Dendritic cell treated with granulocyte-macrophage colony-stimulating factor and Interleukin-4, amounts not matched to agents 40 ng/mL and 50 ng/mL, for 4 days (primary cell): ENCODE measurements around the gene LRRC57.

Experiments
- H3K27ac Mint-ChIP-seq: one replicate; pipeline ENCODE4 v1.8.0; 2022; ENCODE audit warnings: mild to moderate bottlenecking, mixed read lengths
- H3K27me3 Mint-ChIP-seq: one replicate; pipeline ENCODE4 v1.8.0; 2022; ENCODE audit warnings: mild to moderate bottlenecking, mixed read lengths
- H3K36me3 Mint-ChIP-seq: one replicate; pipeline ENCODE4 v1.8.0; 2022; ENCODE audit warnings: low read depth, mixed read lengths
- H3K4me1 Mint-ChIP-seq: one replicate; pipeline ENCODE4 v1.8.0; 2022; ENCODE audit warnings: low read depth, mixed read lengths
- H3K4me3 Mint-ChIP-seq: one replicate; pipeline ENCODE4 v1.8.0; 2022; ENCODE audit warnings: mild to moderate bottlenecking, moderate library complexity, mixed read lengths
- H3K9me3 Mint-ChIP-seq: one replicate; pipeline ENCODE4 v1.8.0; 2022; ENCODE audit warnings: mixed read lengths
- intact Hi-C: fragments of 100-400 bp; cut with micrococcal nuclease; formaldehyde crosslinking; loops from one replicate; pipeline ENCODE4 v1.15.0; 2022

The LRRC57 gene

DNA sequence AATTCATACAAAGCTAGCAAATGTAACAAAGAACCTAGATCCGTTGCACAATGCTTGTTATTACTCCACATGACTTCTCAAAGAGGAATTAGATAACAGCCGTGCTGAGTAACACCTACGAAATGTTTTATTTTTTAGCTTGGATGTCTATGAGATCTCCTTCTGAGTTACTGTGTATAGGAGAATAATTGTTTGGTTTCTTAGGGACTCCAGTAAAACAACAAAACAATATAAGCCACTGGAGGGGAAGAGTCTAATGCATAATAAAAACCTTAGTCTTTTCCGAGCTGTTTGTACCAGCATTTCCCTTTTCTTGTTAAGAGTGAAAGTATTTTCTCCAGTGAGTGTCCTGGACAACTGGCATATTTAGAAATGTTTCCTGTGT, 37.6 kb downstream of the LRRC57 start:
- H3K4me3 Mint-ChIP-seq: peak overlapping the region; percentile 61
- H3K4me1 Mint-ChIP-seq: peaks cover 35% of the 10 kb centered on the region
- H3K9me3 Mint-ChIP-seq: no peaks in the 10 kb centered on the region
- no peaks in the 10 kb centered on the region for H3K27me3 Mint-ChIP-seq
- H3K36me3 Mint-ChIP-seq: peaks cover 68% of the 10 kb centered on the region
- peak overlapping the region; percentile 53 for H3K27ac Mint-ChIP-seq
- intact Hi-C loops: no loop called here

- intact Hi-C loops: no loop called here
- Mint-ChIP-seq H3K27ac (peak overlapping the region; percentile 53), H3K27me3 (no peaks in the 10 kb centered on the region), H3K36me3 (peaks cover 68% of the 10 kb centered on the region), H3K4me3 (peak overlapping the region; percentile 61), H3K4me1 (peaks cover 37% of the 10 kb centered on the region), H3K9me3 (no peaks in the 10 kb centered on the region)
Measured at GRCh38 chr15:42510258-42511006, 38.2 kb downstream of the LRRC57 start.

- Mint-ChIP-seq H3K9me3 (no peaks in the 10 kb centered on the region), H3K36me3 (peaks cover 51% of the 10 kb centered on the region), H3K27me3 (no peaks in the 10 kb centered on the region), H3K27ac (peak overlapping the region; percentile 23), H3K4me3 (no peak overlapping the region), H3K4me1 (peaks cover 51% of the 10 kb centered on the region)
- intact Hi-C loops: no loop called here
Measured at GRCh38 chr15:42508263-42508690, 40.3 kb downstream of the LRRC57 start.

DNA sequence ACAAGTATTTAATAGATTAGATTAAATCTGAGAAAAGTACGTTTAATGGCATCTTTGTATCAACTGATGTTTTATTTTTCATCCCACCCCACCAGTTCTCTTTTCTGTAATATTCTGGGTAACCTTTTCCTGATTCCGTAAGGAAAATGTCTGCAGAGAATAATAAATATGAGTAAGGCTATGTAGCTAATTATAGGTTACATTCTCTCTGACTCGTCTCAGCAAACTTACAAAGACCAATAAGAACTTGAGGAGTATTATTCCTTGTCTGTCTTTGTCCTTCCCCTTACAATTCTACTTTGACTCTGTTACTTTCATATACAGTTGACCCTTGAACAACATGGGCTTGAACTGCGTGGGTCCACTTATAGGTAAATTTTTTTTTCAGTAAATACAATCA, 41.1 kb downstream of the LRRC57 start:
- H3K4me1 Mint-ChIP-seq: peaks cover 59% of the 10 kb centered on the region
- H3K27me3 Mint-ChIP-seq: no peaks in the 10 kb centered on the region
- H3K27ac Mint-ChIP-seq: peak overlapping the region; percentile 23
- no peak overlapping the region for H3K4me3 Mint-ChIP-seq
- peaks cover 44% of the 10 kb centered on the region for H3K36me3 Mint-ChIP-seq
- no peaks in the 10 kb centered on the region for H3K9me3 Mint-ChIP-seq
- intact Hi-C loops: no loop called here

DNA sequence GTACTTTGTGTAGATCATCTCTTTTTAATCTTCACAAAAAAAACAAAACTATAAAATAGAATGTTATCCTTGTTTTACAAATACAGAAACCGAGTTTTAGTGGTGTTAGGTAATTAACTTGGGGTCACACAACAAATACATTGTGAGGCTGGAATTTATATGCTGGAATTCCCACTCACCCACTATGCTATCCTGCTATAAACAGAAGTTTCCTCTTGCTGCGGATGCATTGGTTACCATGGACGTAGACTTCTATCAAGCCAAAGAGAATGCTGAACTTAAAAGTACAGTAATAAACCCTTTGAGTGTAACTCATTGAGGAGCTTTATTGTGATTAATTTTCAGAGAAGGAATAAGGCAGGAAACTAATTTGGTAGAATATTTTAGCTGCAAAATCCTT, 44.0 kb downstream of the LRRC57 start:
- Mint-ChIP-seq H3K9me3 (no peaks in the 10 kb centered on the region), H3K36me3 (peaks cover 45% of the 10 kb centered on the region), H3K27me3 (no peaks in the 10 kb centered on the region), H3K27ac (no peak overlapping the region), H3K4me3 (no peak overlapping the region), H3K4me1 (peaks cover 57% of the 10 kb centered on the region)
- intact Hi-C loops: no loop called here

DNA sequence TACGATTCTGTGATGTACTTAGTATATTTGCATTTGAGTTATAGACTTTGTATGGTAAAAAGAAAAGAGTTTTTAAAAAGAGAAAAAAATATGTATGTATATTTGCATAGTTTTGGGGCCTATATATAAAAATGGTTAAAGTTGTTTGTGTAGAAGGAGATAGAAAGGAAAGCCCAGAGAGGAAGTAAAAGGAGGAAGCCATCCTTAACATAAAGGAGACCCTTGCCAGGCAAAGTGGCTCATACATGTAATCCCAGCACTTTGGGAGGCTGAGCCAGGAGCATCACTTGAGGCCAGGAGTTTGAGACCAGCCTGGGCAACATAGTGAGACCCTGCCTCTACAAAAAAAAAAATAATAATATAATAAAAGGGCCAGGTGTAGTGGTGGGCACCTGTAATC, 44.8 kb downstream of the LRRC57 start:
- H3K4me3 Mint-ChIP-seq: no peak overlapping the region
- intact Hi-C loops: no loop called here
- no peaks in the 10 kb centered on the region for H3K9me3 Mint-ChIP-seq
- no peaks in the 10 kb centered on the region for H3K27me3 Mint-ChIP-seq
- H3K27ac Mint-ChIP-seq: peak overlapping the region; percentile 69
- H3K4me1 Mint-ChIP-seq: peaks cover 57% of the 10 kb centered on the region
- H3K36me3 Mint-ChIP-seq: peaks cover 50% of the 10 kb centered on the region

DNA sequence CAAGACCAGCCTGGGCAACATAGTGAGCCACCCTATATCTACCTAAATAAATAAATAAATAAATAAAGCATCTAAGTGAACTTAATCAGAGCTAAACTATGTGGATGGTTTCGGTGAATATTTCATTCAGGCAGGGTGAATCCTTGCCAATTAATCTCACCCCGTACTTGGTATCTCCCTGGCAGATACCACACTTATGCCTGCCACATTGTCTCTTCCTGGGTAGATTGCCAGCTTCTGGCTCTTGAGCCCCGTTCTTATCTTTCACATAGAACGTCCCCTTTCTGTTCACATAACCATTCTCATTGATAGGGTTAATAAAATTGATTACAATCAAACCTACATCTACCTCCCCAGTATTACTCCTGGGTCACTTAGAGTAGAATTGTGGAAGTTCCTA, 46.1 kb downstream of the LRRC57 start:
- intact Hi-C loops: no loop called here
- Mint-ChIP-seq H3K4me1 (peaks cover 59% of the 10 kb centered on the region), H3K4me3 (no peak overlapping the region)

DNA sequence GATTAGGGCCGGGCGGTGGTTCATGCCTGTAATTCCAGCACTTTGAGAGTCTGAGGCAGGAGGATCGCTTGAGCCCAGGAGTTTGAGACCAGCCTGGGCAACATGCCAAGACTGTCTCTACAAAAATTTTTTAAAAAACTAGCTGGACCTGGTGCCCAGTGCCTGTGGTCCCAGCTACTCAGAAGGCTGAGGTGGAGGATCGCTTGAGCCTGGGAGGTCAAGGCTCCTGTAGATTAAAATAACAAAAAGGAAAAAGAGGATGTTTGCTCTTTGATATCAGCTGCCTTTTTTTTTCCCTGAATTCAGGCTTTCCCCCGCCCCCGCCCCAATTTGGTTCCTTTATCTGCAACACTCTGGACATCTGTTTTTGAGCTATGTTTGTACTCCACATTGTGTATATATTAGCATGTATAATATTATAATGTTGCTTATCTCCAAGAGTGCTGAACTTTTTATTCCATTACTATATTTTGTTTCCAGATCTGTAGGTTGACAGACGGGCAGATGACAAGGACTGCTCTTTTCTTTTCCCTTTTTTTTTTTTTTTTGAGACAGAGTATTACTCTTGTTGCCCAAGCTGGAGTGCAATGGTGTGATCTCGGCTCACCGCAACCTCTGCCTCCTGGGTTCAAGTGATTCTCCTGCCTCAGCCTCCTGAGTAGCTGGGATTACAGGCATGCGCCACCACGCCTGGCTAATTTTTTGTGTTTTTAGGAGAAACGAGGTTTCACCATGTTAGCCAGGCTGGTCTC, 48.6 kb downstream of the LRRC57 start:
- Mint-ChIP-seq H3K4me3 (peak overlapping the region; percentile 64), H3K27ac (peak overlapping the region; percentile 84), H3K9me3 (no peaks in the 10 kb centered on the region), H3K4me1 (peaks cover 68% of the 10 kb centered on the region), H3K36me3 (peaks cover 50% of the 10 kb centered on the region), H3K27me3 (no peaks in the 10 kb centered on the region)
- intact Hi-C loops: no loop called here

More for the DNA sequence above, 46.1 kb downstream of the LRRC57 start:
- no peaks in the 10 kb centered on the region for H3K27me3 Mint-ChIP-seq
- no peaks in the 10 kb centered on the region for H3K9me3 Mint-ChIP-seq
- peak overlapping the region; percentile 69 for H3K27ac Mint-ChIP-seq
- H3K36me3 Mint-ChIP-seq: peaks cover 55% of the 10 kb centered on the region

DNA sequence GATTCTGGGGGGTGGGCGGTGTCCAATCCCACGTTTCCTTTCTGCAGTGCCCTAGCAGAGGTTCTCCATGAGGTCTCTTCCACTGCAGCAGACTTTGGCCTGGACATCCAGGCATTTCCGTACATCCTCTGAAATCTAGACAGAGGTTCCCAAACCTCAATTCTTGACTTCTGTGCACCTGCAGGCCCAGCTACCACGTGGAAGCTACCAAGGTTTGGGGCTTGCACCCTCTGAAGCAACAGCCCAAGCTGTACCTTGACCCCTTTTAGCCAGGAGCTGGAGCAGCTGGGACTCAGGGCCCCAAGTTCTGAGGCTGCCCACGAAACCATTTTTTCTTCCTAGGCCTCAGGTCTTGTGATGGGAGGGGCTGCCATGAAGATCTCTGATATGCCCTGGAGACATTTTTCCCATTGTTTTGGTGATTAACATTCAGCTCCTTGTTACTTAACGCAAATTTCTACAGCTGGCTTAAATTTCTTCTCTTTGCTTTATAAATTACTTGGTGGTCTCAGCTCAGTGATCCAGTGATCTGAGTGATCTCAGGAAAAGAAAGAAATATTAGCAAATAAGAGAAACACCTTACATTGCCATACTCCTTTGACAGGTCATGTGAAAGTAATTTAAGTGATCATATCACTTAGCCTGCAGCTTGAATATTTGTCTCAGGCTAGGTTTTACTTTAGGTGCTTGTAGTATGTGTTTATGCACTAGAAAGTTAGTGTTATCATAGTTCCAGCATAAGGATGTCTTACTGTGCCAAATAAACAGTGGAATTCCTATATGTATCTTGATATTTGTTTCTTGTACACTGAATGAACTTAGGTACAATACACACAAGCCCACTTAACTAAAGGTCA, 50.2 kb downstream of the LRRC57 start:
- no peaks in the 10 kb centered on the region for H3K27me3 Mint-ChIP-seq
- no peaks in the 10 kb centered on the region for H3K9me3 Mint-ChIP-seq
- H3K27ac Mint-ChIP-seq: peak overlapping the region; percentile 84
- no peak overlapping the region for H3K4me3 Mint-ChIP-seq
- H3K4me1 Mint-ChIP-seq: peaks cover 75% of the 10 kb centered on the region
- H3K36me3 Mint-ChIP-seq: peaks cover 50% of the 10 kb centered on the region
- intact Hi-C loops: no loop called here

GRCh38 chr15:42495361-42496212, 53.0 kb downstream of the LRRC57 start, which contains the start of gene SNAP23:
Gene SNAP23 (plus strand): TSS chr15:42495634. CDS start chr15:42511847, 16,213 bp downstream.
- peak within 1 kb of the TSS; percentile 87 for H3K27ac Mint-ChIP-seq
- peaks cover 72% of the 10 kb centered on the region for H3K4me1 Mint-ChIP-seq
- no peaks in the 10 kb centered on the region for H3K27me3 Mint-ChIP-seq
- H3K36me3 Mint-ChIP-seq: peaks cover 53% of the 10 kb centered on the region
- intact Hi-C loops: no loop called here
- H3K9me3 Mint-ChIP-seq: no peaks in the 10 kb centered on the region
- H3K4me3 Mint-ChIP-seq: peak within 1 kb of the TSS; percentile 92

DNA sequence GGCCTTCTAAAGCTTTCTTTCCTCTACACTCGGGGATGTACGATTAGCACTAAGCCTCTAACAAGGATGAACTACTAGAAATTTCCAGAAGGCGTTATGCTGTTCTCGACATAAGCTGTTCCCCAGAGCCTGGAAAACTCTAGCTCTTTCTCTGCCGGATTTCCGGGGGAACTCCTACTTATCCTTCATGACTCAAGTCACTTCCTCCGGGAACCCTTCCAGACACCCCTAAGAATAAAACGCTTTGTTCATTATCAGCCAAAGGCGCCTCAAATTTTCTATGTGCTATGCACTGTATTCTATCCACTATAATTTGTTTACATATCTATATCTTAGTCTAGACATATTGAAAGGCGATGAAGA, 53.6 kb downstream of the LRRC57 start:
- Mint-ChIP-seq H3K4me3 (peak overlapping the region; percentile 92), H3K4me1 (peaks cover 66% of the 10 kb centered on the region), H3K27ac (peak overlapping the region; percentile 87), H3K27me3 (no peaks in the 10 kb centered on the region), H3K36me3 (peaks cover 59% of the 10 kb centered on the region), H3K9me3 (no peaks in the 10 kb centered on the region)
- intact Hi-C loops: loop anchor here (5.0 kb wide), 1 partner anchor 52 kb away; the partner anchor contains the start of genes HAUS2 and LRRC57

DNA sequence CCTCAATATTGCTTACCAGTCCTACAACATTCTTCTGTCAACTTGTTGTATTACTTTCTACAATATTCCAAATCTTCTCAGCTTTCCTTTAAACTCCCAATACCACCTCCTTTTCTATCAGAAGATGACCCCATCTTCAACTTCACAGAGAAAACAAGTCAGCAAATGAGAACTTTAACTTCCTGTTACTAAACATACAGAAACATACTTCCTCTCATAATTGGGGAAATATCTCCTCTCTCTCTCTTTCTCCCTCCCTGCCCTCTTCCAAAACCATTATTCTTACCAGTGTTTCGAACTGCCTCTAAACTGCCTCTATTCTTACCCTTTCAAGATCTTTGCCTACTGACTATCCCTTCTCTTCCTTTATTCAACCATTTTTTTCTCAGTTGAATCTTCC, 54.9 kb downstream of the LRRC57 start:
- Mint-ChIP-seq H3K4me3 (peak overlapping the region; percentile 52), H3K4me1 (peaks cover 66% of the 10 kb centered on the region), H3K27ac (peak overlapping the region; percentile 87), H3K9me3 (no peaks in the 10 kb centered on the region), H3K36me3 (peaks cover 50% of the 10 kb centered on the region), H3K27me3 (no peaks in the 10 kb centered on the region)
- intact Hi-C loops: loop anchor here (5.0 kb wide), 1 partner anchor 54 kb away; the partner anchor contains the start of genes HAUS2 and LRRC57
